K562 (cell line): ENCODE results near the gene PRKAR2B. TPM values are rescaled to one million over a fixed set of nuclear protein-coding genes. Genes with fewer than 3 reads are reported as not detected.

Experiments used
- BCLAF1 ChIP-seq, 2 experiments: fragments of 450-650 bp in 1 of 2; IDR thresholded peaks; 2 replicates each; pipeline ENCODE4 v1.6.1; 2011 to 2017; ENCODE audit warnings: low read depth in 2 of 2, antibody characterized with exemption in 1 of 2, borderline replicate concordance in 1 of 2, low read length in 1 of 2, mild to moderate bottlenecking in 1 of 2, mixed read lengths in 1 of 2; ENCODE audit not compliant: control insufficient read depth in 1 of 2
- BRD9 ChIP-seq: fragments of 450-650 bp; IDR thresholded peaks from 2 replicates; pipeline ENCODE4 v1.6.1; 2018; ENCODE audit warnings: low read depth; ENCODE audit not compliant: partially characterized antibody
- CAMTA2 ChIP-seq: fragments of 250-450 bp; sonication (Bioruptor Pico); conservative IDR thresholded peaks from 2 replicates; pipeline ENCODE4 v1.5.1; 2022
- CREB1 ChIP-seq, 2 experiments: sonication (generic) in 1 of 2; formaldehyde crosslinking in 1 of 2; IDR thresholded peaks; 2 replicates each; pipeline versions ENCODE4 v1.6.1 to v1.8.0; 2012 to 2022; ENCODE audit warnings: inconsistent platforms in 1 of 2, mild to moderate bottlenecking in 1 of 2, missing genetic modification reagents in 1 of 2, moderate library complexity in 1 of 2
- CXXC5 ChIP-seq: fragments of 250-450 bp; sonication (Bioruptor Pico); IDR thresholded peaks from 2 replicates; pipeline ENCODE4 v1.8.0; 2022; ENCODE audit warnings: inconsistent platforms, mild to moderate bottlenecking, moderate library complexity
- ETV1 ChIP-seq: fragments of 450-650 bp; conservative IDR thresholded peaks from 2 replicates; pipeline ENCODE4 v1.6.1; 2016; ENCODE audit warnings: missing genetic modification characterization, control low read depth, low read depth, missing compliant biosample characterization
- FOXM1 ChIP-seq, 2 experiments: fragments of 450-650 bp in 1 of 2; sonication (generic) in 1 of 2; formaldehyde crosslinking in 1 of 2; IDR thresholded peaks; 2 replicates each; pipeline versions ENCODE4 v1.6.1 to v1.9.0; 2017 to 2022; ENCODE audit warnings: low read depth in 2 of 2, mild to moderate bottlenecking in 2 of 2, missing genetic modification reagents in 1 of 2, moderate library complexity in 1 of 2
- GATAD2B ChIP-seq: fragments of 450-650 bp; IDR thresholded peaks from 2 replicates; pipeline ENCODE4 v1.6.1; 2017; ENCODE audit warnings: mild to moderate bottlenecking, borderline replicate concordance
- HES1 ChIP-seq: fragments of 450-650 bp; IDR thresholded peaks from 2 replicates; pipeline ENCODE4 v1.6.1; 2016; ENCODE audit warnings: low read depth, mild to moderate bottlenecking, moderate library complexity
- KAT7 ChIP-seq: sonication (generic); formaldehyde crosslinking; IDR thresholded peaks from 2 replicates; pipeline ENCODE4 v1.8.0; 2022; ENCODE audit warnings: missing genetic modification reagents, mild to moderate bottlenecking, borderline replicate concordance
- KLF16 ChIP-seq: IDR thresholded peaks from 2 replicates; pipeline ENCODE4 v1.6.1; 2016; ENCODE audit warnings: antibody characterized with exemption
- MLLT1 ChIP-seq, 2 experiments: fragments of 450-650 bp; IDR thresholded peaks; 2 replicates each; pipeline ENCODE4 v1.6.1; 2016
- NFRKB ChIP-seq: fragments of 450-650 bp; IDR thresholded peaks from 2 replicates; pipeline ENCODE4 v1.6.1; 2016; ENCODE audit warnings: low read depth
- TRIM24 ChIP-seq, 2 experiments: fragments of 450-650 bp; IDR thresholded peaks; 2 replicates each; pipeline ENCODE4 v1.6.1; 2016
- ZEB2 ChIP-seq: fragments of 450-650 bp; IDR thresholded peaks from 2 replicates; pipeline ENCODE4 v1.6.1; 2016
- ZKSCAN8 ChIP-seq: fragments of 200-800 bp; sonication (Bioruptor generic); IDR thresholded peaks from 2 replicates; pipeline ENCODE4 v1.6.1; 2016; ENCODE audit warnings: missing genetic modification characterization, missing compliant biosample characterization
- ZNF143 ChIP-seq: sonication (generic); formaldehyde crosslinking; IDR thresholded peaks from 2 replicates; pipeline ENCODE4 v1.9.0; 2022; ENCODE audit warnings: mild to moderate bottlenecking, missing genetic modification reagents
- ZNF384 ChIP-seq: IDR thresholded peaks from 2 replicates; pipeline ENCODE4 v1.6.1; 2012; ENCODE audit warnings: low read depth, low read length, improper control_type of control experiment
- ZNF589 ChIP-seq: fragments of 200-800 bp; sonication (Bioruptor generic); IDR thresholded peaks from 2 replicates; pipeline ENCODE4 v1.6.1; 2016; ENCODE audit warnings: low read depth, missing genetic modification characterization, missing compliant biosample characterization
- ZNF740 ChIP-seq, 3 experiments: fragments of 200-800 bp in 1 of 3; sonication (Bioruptor generic) in 1 of 3; sonication (generic) in 1 of 3; formaldehyde crosslinking in 1 of 3; IDR thresholded peaks; 2 replicates each; pipeline versions ENCODE4 v1.6.1 to v1.8.0; 2016 to 2022; ENCODE audit warnings: mild to moderate bottlenecking in 2 of 3, missing compliant biosample characterization in 2 of 3, missing genetic modification characterization in 2 of 3, missing genetic modification reagents in 1 of 3
- polyA plus RNA-seq, 8 experiments: library from polyadenylated mRNA; depleted of rRNA in 4 of 8; stranded (reverse) in 5 of 8; unstranded in 3 of 8; fragments of >200 nt; fragmentation: Nextera tagmentation in 2 of 8; fragmentation: Illumina TruSeq in 1 of 8; extraction: Ambion mirVana in 2 of 8; extraction: Trizol in 1 of 8; gene quantifications; 2 replicates each; pipeline versions ENCODE4 v1.2.1 to v1.2.3, GENCODE V29; 2011 to 2014; ENCODE audit warnings: inconsistent platforms in 1 of 8, missing spikeins in 1 of 8
- total RNA-seq, 7 experiments: library from RNA; depleted of rRNA in 6 of 7; stranded (reverse); fragments of >200 nt in 6 of 7; fragmentation: Illumina TruSeq in 2 of 7; extraction: Trizol in 2 of 7; gene quantifications; 2 replicates each; pipeline versions ENCODE4 v1.2.1 to v1.2.3, GENCODE V29; 2011 to 2021; ENCODE audit warnings: low replicate concordance in 1 of 7

Gene PRKAR2B
- total and polyA plus RNA-seq, 9 of the 15 experiments (the other 6 are each of a cell fraction or from before 2014, with no cell fraction given): 59.0 to 173 (median 129) TPM

- peak; percentile 74; the same call in 1 of the 2 replicates for TF ChIP-seq ZEB2
- peak; percentile 44 for TF ChIP-seq ZNF384
- peak; percentile 60 to 74; a peak in 2 of 4 replicates for TF ChIP-seq TRIM24 (IDR thresholded peaks at IDR 0.05)
- TF ChIP-seq ZNF740 (CRISPR knock-in tag; IDR thresholded peaks at IDR 0.05): no peak
- peak in 1 of 2 experiments; percentile 72; a peak in 1 of 4 replicates for TF ChIP-seq ZNF740 (tag; IDR thresholded peaks at IDR 0.05)
- no peak for TF ChIP-seq BCLAF1 (IDR thresholded peaks at IDR 0.05; ENCODE audit: borderline replicate concordance in 1 of 2, control insufficient read depth in 1 of 2, low read depth in 2 of 2, low read length in 1 of 2)
- TF ChIP-seq ZKSCAN8: 0 out of 2 replicates have a peak, but pooled peaks have one; percentile 11
- peak; percentile 55 for TF ChIP-seq BRD9
- TF ChIP-seq NFRKB: peak; percentile 65
- TF ChIP-seq ETV1: 0 out of 2 replicates have a peak, but pooled peaks have one; percentile 32
- no peak for TF ChIP-seq CAMTA2 (CRISPR knock-in tag)
- TF ChIP-seq ZNF143 (CRISPR knock-in tag): 0 out of 2 replicates have a peak, but pooled peaks have one; percentile 31
- no peak for TF ChIP-seq FOXM1 (IDR thresholded peaks at IDR 0.05; ENCODE audit: low read depth)
- no peak for TF ChIP-seq FOXM1 (CRISPR knock-in tag; IDR thresholded peaks at IDR 0.05; ENCODE audit: low read depth)
- peak; percentile 33 for TF ChIP-seq CXXC5 (CRISPR knock-in tag)
- TF ChIP-seq ZNF589 (CRISPR knock-in tag): peak; percentile 65
- no peak; the same call in 1 of the 2 replicates for TF ChIP-seq KAT7 (CRISPR knock-in tag)
- no peak for TF ChIP-seq CREB1 (IDR thresholded peaks at IDR 0.05)
- 0 out of 2 replicates have a peak, but pooled peaks have one; percentile 26 for TF ChIP-seq CREB1 (CRISPR knock-in tag; IDR thresholded peaks at IDR 0.05)
- peak in 1 of 2 experiments; percentile 56; a peak in 1 of 4 replicates for TF ChIP-seq MLLT1 (IDR thresholded peaks at IDR 0.05)
- TF ChIP-seq HES1: 0 out of 2 replicates have a peak, but pooled peaks have one; percentile 38
- peak; percentile 18; the same call in 1 of the 2 replicates for TF ChIP-seq GATAD2B
- no peak for TF ChIP-seq KLF16
Observed at GRCh38 chr7:107077699-107078516, 33.4 kb downstream of the PRKAR2B start (continued).
